Panc1 (cell line): ENCODE measurements around the gene XYLT1.

Source experiments
- POLR2AphosphoS5 ChIP-seq: IDR thresholded peaks from 2 replicates; pipeline ENCODE4 v1.6.1; 2012; ENCODE audit warnings: mild to moderate bottlenecking, low read depth, low read length, moderate library complexity
- SIN3A ChIP-seq: IDR thresholded peaks from 2 replicates; pipeline ENCODE4 v1.6.1; 2012; ENCODE audit warnings: low read depth, mild to moderate bottlenecking, low read length, moderate library complexity, borderline replicate concordance; ENCODE audit not compliant: insufficient read depth
- TCF7L2 ChIP-seq: IDR thresholded peaks from 2 replicates; pipeline ENCODE4 v1.6.1; 2011; ENCODE audit warnings: mild to moderate bottlenecking, low read depth, low read length, inconsistent platforms
- TF ChIP-seq, protein P1 (sequence below): fragments of 450-650 bp; IDR thresholded peaks from 2 replicates; pipeline ENCODE4 v1.5.1; 2017; ENCODE audit warnings: mild to moderate bottlenecking
- TF ChIP-seq, protein P2 (sequence below), 2 experiments: IDR thresholded peaks; 2 replicates each; pipeline ENCODE4 v1.6.1; 2011 to 2012; ENCODE audit warnings: low read depth in 2 of 2, control low read depth in 1 of 2, low read length in 1 of 2, mild to moderate bottlenecking in 1 of 2, moderate library complexity in 1 of 2; ENCODE audit not compliant: insufficient read depth in 1 of 2

DNA sequence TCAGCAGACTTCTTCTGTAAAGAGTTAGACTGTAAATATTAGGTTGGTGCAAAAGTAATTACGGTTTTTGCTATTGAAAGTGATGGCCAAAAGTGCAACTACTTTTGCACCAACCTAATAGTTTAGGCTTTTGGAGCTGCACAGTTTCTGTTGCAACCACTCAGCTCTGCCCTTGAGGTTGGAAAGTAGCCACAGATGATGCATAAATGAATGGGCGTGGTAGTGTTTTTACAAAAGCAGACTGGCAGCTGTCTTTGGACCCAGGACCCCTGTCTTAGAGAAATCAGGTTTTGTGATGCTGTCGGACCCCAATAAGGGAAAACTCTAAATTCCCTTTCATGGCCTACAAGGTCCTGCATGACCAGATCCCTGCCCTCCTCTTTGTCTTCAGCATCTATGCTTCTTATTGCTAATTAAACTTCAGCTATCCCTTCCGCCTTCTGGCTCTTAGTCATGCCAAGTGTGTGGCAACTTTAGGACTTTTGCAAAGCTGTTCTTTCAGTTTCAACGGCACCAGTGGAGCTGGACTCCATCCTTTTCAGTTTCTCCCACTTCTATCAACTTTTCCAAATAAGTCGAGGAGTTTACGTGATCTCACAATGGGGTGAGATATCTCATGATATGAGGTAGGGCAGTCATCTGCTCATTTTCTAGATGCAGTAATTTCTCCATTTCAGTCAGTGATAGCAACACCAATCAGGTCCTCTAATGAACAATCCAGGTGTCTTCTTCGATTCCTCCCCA lies 232.3 kb downstream of the XYLT1 start:
- TF ChIP-seq POLR2AphosphoS5: no peak
- TF ChIP-seq, protein P1, sequence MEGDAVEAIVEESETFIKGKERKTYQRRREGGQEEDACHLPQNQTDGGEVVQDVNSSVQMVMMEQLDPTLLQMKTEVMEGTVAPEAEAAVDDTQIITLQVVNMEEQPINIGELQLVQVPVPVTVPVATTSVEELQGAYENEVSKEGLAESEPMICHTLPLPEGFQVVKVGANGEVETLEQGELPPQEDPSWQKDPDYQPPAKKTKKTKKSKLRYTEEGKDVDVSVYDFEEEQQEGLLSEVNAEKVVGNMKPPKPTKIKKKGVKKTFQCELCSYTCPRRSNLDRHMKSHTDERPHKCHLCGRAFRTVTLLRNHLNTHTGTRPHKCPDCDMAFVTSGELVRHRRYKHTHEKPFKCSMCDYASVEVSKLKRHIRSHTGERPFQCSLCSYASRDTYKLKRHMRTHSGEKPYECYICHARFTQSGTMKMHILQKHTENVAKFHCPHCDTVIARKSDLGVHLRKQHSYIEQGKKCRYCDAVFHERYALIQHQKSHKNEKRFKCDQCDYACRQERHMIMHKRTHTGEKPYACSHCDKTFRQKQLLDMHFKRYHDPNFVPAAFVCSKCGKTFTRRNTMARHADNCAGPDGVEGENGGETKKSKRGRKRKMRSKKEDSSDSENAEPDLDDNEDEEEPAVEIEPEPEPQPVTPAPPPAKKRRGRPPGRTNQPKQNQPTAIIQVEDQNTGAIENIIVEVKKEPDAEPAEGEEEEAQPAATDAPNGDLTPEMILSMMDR: no peak
- TF ChIP-seq, protein P2, sequence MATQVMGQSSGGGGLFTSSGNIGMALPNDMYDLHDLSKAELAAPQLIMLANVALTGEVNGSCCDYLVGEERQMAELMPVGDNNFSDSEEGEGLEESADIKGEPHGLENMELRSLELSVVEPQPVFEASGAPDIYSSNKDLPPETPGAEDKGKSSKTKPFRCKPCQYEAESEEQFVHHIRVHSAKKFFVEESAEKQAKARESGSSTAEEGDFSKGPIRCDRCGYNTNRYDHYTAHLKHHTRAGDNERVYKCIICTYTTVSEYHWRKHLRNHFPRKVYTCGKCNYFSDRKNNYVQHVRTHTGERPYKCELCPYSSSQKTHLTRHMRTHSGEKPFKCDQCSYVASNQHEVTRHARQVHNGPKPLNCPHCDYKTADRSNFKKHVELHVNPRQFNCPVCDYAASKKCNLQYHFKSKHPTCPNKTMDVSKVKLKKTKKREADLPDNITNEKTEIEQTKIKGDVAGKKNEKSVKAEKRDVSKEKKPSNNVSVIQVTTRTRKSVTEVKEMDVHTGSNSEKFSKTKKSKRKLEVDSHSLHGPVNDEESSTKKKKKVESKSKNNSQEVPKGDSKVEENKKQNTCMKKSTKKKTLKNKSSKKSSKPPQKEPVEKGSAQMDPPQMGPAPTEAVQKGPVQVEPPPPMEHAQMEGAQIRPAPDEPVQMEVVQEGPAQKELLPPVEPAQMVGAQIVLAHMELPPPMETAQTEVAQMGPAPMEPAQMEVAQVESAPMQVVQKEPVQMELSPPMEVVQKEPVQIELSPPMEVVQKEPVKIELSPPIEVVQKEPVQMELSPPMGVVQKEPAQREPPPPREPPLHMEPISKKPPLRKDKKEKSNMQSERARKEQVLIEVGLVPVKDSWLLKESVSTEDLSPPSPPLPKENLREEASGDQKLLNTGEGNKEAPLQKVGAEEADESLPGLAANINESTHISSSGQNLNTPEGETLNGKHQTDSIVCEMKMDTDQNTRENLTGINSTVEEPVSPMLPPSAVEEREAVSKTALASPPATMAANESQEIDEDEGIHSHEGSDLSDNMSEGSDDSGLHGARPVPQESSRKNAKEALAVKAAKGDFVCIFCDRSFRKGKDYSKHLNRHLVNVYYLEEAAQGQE (IDR thresholded peaks at IDR 0.05; ENCODE audit: insufficient read depth in 1 of 2, low read depth in 2 of 2, low read length in 1 of 2): no peak
- TF ChIP-seq SIN3A: no peak
- TF ChIP-seq TCF7L2: no peak
